Karpas-422 (cell line): ENCODE measurements around the gene RBBP5. TPM values are rescaled to one million over a fixed set of nuclear protein-coding genes. Genes with fewer than 3 reads are reported as not detected.

Experiments
- DNase-seq: peaks from one replicate; pipeline ENCODE4 v3.0.0-alpha.2; 2015
- H2AFZ ChIP-seq: fragments of 200-600 bp; sonication (generic); 2 replicates; pipeline ENCODE4 v1.6.1; 2014; ENCODE audit warnings: antibody characterized with exemption, low read length, mixed read lengths
- H3K27ac ChIP-seq: fragments of 200-600 bp; sonication (generic); 2 replicates; pipeline ENCODE4 v1.5.1; 2014; ENCODE audit warnings: mild to moderate bottlenecking, low read length, moderate library complexity
- H3K27me3 ChIP-seq: fragments of 200-600 bp; sonication (generic); 2 replicates; pipeline ENCODE4 v1.6.1; 2014; ENCODE audit warnings: low read length, mixed read lengths
- H3K36me3 ChIP-seq: fragments of 200-600 bp; sonication (generic); 2 replicates; pipeline ENCODE4 v1.6.1; 2014; ENCODE audit warnings: low read length, mixed read lengths; ENCODE audit not compliant: insufficient read depth
- H3K4me1 ChIP-seq: fragments of 200-600 bp; sonication (generic); 2 replicates; pipeline ENCODE4 v1.6.1; 2014; ENCODE audit warnings: mild to moderate bottlenecking, low read length, mixed read lengths
- H3K4me2 ChIP-seq: fragments of 200-600 bp; sonication (generic); 2 replicates; pipeline ENCODE4 v1.6.1; 2014; ENCODE audit warnings: low read length, low read depth, mild to moderate bottlenecking; ENCODE audit not compliant: poor library complexity, severe bottlenecking
- H3K4me3 ChIP-seq: fragments of 200-600 bp; sonication (generic); 2 replicates; pipeline ENCODE4 v1.5.1; 2014; ENCODE audit warnings: mild to moderate bottlenecking, antibody characterized with exemption, low read length, mixed read lengths
- H3K79me2 ChIP-seq: fragments of 200-600 bp; sonication (generic); 2 replicates; pipeline ENCODE4 v1.6.1; 2014; ENCODE audit warnings: mild to moderate bottlenecking, low read length, mixed read lengths
- H3K9ac ChIP-seq: fragments of 200-600 bp; sonication (generic); 2 replicates; pipeline ENCODE4 v1.6.0; 2014; ENCODE audit warnings: low read length
- H3K9me2 ChIP-seq: fragments of 200-600 bp; sonication (generic), shearing (Covaris generic); replicated peaks from 2 replicates; pipeline ENCODE4 v1.6.0; 2014; ENCODE audit warnings: mild to moderate bottlenecking, low read length, moderate library complexity; ENCODE audit not compliant: insufficient read depth
- H3K9me3 ChIP-seq: fragments of 300-700, 200-600 bp; sonication (generic); 2 replicates; pipeline ENCODE4 v1.6.1; 2014; ENCODE audit warnings: low read length, mixed read lengths
- H4K20me1 ChIP-seq: fragments of 200-600 bp; sonication (generic); 2 replicates; pipeline ENCODE4 v1.6.1; 2014; ENCODE audit warnings: mild to moderate bottlenecking, antibody characterized with exemption, low read length, low read depth; ENCODE audit not compliant: insufficient read depth
- total RNA-seq: library from RNA; depleted of rRNA; stranded (reverse); fragments of >200 nt; shearing (Covaris generic); gene quantifications from 2 replicates; pipeline ENCODE4 v1.2.3, GENCODE V29; 2014; ENCODE audit warnings: low replicate concordance

The RBBP5 gene
- total RNA-seq, 1 experiment from 2014 or later, result 15.8 TPM

DNA sequence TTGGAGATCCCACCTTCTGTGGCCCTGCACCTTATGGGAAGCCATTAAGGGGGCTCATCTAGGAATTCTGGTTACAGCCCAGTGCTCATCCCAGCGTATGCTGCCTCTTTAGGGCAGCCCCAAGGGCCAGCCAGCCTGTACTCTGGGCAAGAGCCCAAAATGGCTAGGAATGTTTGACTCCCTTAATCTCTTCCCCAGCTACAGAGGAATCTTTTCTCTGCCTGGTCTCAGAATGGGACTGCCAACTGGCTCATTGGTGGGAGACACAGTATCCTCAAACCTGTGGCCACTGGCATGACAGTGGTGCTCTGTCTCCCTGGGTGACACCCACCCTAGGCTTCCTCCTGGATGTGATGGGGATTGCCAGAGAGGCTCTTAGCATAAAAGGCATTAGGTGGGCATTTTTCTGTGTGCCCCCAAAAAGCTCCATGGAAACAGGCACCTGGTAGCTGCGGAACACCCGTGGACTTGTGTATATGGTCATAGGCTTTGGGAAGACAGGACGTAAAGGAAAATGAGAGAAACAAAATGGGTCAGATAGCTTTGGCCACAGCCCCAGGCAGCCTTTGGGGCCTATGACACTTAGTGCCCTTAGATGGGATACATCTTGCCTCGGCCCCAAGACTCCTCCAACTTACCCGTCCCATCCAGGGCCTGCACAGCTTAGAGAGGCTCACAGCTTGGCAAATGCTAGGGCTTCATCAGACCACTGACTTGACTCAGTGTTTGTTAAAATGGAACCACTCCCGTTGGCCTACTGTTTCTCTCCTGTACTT is 44.4 kb downstream of the RBBP5 start:
- Histone ChIP-seq H3K4me3 (no peak overlapping the region), H4K20me1 (no peaks in the 10 kb centered on the region), H3K9ac (no peak overlapping the region), H3K9me2 (no peaks in the 10 kb centered on the region), H3K27ac (no peak overlapping the region), H3K36me3 (no peaks in the 10 kb centered on the region), H3K9me3 (no peaks in the 10 kb centered on the region), H3K27me3 (no peaks in the 10 kb centered on the region), H3K4me1 (no peaks in the 10 kb centered on the region), H3K4me2 (no peak overlapping the region), H3K79me2 (no peaks in the 10 kb centered on the region), H2AFZ (no peak overlapping the region)
- no peak for DNase-seq

DNA sequence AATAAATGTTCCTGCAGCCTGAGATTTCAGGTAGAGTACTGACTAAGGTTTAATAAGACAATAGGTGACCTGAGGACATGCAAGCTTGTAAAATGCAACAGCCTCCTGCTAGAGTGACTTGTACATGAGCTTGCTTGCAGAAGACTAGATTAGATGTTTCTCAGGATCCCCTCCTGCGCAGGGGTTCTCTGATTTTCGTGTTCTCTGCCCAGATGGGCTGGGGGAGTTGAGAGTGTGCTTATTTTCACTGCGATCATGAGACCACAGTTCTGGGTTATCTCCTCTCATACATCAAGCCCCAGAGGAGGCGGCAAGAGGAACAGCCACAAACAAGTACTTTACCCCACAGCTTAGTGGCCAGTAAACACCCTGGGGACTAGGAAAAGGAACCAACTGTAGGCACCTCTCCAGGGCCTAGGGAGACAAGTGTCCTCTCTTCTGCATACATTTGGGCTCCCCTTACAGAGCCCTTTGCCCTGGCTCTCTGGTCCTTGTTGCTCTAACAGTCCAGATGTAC is 45.5 kb downstream of the RBBP5 start:
- H3K27me3 ChIP-seq, result no peaks in the 10 kb centered on the region
- H3K36me3 ChIP-seq, result no peaks in the 10 kb centered on the region
- H3K4me1 ChIP-seq, result no peaks in the 10 kb centered on the region
- no peak overlapping the region for H3K4me3 ChIP-seq
- H3K9ac ChIP-seq, result no peak overlapping the region
- no peaks in the 10 kb centered on the region for H3K79me2 ChIP-seq
- no peaks in the 10 kb centered on the region for H3K9me2 ChIP-seq
- no peak overlapping the region for H3K27ac ChIP-seq
- no peaks in the 10 kb centered on the region for H4K20me1 ChIP-seq
- no peak for DNase-seq
- H3K9me3 ChIP-seq, result no peaks in the 10 kb centered on the region
- no peak overlapping the region for H3K4me2 ChIP-seq
- H2AFZ ChIP-seq, result no peak overlapping the region

DNA sequence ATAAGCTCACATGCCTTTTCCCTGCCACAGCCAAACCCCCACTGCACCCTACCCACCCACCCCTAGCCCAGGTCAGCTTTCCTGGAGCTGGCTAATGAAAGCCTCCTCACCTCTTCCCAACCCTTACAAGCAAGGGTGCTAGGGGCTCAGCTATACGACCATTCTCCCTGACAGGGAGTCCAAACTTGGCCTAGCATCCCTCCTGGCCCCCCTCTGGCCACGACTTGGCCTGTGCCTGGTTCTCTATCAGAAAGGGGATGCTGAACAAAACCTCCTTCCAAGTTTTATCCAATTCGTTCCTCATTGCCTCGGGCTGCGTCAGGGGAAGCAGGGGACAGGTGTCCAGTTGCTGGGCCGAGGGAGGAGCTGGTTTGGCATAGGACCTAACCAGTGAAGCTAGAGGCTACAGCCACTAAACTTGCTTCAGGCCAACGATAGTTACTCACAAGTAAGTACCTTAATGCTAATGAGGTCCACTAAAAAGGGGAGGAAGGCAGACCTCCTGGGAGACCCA is 46.1 kb downstream of the RBBP5 start:
- no peak overlapping the region for H3K27ac ChIP-seq
- no peaks in the 10 kb centered on the region for H3K9me3 ChIP-seq
- no peaks in the 10 kb centered on the region for H3K4me1 ChIP-seq
- H2AFZ ChIP-seq, result no peak overlapping the region
- no peaks in the 10 kb centered on the region for H3K79me2 ChIP-seq
- no peaks in the 10 kb centered on the region for H3K36me3 ChIP-seq
- H3K9me2 ChIP-seq, result no peaks in the 10 kb centered on the region
- DNase-seq, result no peak
- H4K20me1 ChIP-seq, result no peaks in the 10 kb centered on the region
- no peaks in the 10 kb centered on the region for H3K27me3 ChIP-seq
- H3K4me2 ChIP-seq, result no peak overlapping the region
- no peak overlapping the region for H3K4me3 ChIP-seq
- no peak overlapping the region for H3K9ac ChIP-seq

DNA sequence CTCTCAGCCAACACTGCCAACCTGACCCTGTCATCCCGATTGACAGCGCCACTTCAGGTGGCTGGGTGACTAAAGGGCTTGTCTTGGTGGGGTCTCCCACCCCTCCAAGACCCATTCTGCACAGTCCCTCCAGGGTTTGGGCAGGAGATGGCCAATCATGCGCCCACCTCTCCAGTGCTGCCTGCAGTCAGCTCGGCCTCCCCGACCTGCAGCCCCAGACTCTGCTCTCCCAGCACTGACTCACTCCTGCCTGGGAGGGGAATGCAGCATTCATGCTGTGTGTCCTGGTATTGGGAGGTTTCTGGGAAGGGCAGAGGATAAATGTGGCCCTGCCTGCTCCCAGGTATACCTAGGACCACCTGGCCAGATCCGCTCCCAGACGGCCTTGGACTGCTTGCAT is 47.3 kb downstream of the RBBP5 start:
- Histone ChIP-seq H3K4me2 (no peak overlapping the region), H2AFZ (no peak overlapping the region), H3K4me1 (no peaks in the 10 kb centered on the region), H3K79me2 (no peaks in the 10 kb centered on the region), H3K4me3 (no peak overlapping the region), H3K36me3 (no peaks in the 10 kb centered on the region), H3K27ac (no peak overlapping the region), H3K9me3 (no peaks in the 10 kb centered on the region), H3K9ac (no peak overlapping the region), H3K9me2 (no peaks in the 10 kb centered on the region), H4K20me1 (no peaks in the 10 kb centered on the region), H3K27me3 (no peaks in the 10 kb centered on the region)
- no peak for DNase-seq

DNA sequence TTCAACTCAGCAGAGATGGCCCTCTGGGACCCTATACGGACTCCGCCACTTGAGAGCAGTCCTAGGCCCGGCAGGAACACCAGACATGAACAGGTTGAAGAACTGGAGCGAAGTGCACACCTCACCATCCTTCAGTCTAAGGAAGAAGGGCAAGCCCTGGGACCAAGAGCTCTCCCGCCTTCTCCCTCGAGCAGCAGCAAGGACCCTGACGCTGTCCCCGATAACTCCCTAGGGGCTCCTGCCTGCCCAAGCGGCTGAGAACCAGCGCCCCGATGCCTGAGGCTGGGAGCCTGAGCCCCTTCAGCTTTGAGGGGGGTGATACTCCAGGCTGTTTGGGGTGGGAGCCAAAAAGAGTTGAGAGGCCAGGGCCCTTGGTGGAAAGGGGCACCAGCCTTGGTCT is 47.7 kb downstream of the RBBP5 start:
- Histone ChIP-seq H4K20me1 (no peaks in the 10 kb centered on the region), H3K27ac (no peak overlapping the region), H2AFZ (no peak overlapping the region), H3K4me1 (no peaks in the 10 kb centered on the region), H3K36me3 (no peaks in the 10 kb centered on the region), H3K9me3 (no peaks in the 10 kb centered on the region), H3K4me3 (no peak overlapping the region), H3K79me2 (no peaks in the 10 kb centered on the region), H3K27me3 (no peaks in the 10 kb centered on the region), H3K4me2 (no peak overlapping the region), H3K9me2 (no peaks in the 10 kb centered on the region), H3K9ac (no peak overlapping the region)
- no peak for DNase-seq

DNA sequence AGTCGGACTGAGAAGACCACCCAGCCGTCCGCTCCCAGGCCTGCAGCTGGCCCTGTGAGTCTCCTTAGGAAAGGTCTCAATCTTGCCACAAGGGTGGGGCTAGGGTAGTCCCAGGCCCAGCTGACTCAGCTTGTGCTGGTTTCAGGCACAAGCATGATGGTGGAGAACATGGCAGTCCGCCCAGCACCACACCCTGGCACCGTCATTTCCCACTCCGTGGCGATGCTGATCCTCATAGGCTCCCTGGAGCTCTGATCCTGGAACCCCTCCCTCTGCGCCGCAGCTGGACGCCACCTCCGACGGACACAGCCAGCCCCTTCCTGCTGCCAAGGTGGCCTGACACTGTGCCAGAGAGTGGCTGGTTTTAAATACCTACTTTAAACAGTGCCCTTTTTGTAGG is 48.3 kb downstream of the RBBP5 start:
- no peaks in the 10 kb centered on the region for H3K4me1 ChIP-seq
- no peaks in the 10 kb centered on the region for H3K36me3 ChIP-seq
- no peaks in the 10 kb centered on the region for H3K9me2 ChIP-seq
- H3K9ac ChIP-seq, result no peak overlapping the region
- no peaks in the 10 kb centered on the region for H3K9me3 ChIP-seq
- no peak overlapping the region for H3K4me2 ChIP-seq
- H3K4me3 ChIP-seq, result no peak overlapping the region
- no peak overlapping the region for H2AFZ ChIP-seq
- no peak for DNase-seq
- H4K20me1 ChIP-seq, result no peaks in the 10 kb centered on the region
- H3K79me2 ChIP-seq, result no peaks in the 10 kb centered on the region
- H3K27ac ChIP-seq, result no peak overlapping the region
- no peaks in the 10 kb centered on the region for H3K27me3 ChIP-seq

DNA sequence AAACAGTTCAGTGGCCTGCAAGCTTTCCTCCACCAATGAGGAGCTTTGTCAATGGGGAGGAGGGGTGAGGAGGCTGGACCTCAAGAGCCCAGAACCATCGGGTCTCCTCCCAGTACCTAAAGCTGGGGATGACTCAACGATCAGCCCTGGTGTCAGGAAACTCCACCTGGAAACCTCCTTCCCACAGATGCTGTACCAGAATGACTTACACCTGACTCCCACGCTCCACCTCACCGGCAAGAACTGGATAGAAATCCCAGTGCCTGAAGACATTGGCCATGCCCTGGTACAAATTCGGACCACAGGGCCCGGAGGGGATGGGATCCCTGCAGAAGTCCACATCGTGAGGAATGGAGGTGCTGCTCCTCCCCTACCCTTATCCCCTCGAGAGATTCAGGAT is 48.9 kb downstream of the RBBP5 start:
- no peaks in the 10 kb centered on the region for H4K20me1 ChIP-seq

DNA sequence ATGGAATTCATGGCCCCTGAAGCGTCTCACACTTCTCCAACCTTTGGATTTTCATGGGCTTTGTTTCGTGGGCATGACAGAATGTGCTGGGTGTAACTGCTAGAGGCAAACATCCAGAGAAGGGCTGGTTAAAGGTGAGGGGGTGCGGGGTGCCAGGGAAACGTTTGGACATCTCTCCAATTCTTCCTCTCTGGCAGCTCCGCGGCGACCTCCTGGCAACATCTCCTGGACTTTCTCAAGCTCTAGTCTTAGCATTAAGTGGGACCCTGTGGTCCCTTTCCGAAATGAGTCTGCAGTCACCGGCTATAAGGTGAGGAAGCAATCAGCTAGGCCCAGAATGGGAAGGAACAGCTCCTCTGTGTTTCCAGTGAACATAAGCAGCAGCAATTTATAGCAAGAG is 49.5 kb downstream of the RBBP5 start:
- no peak overlapping the region for H3K9ac ChIP-seq
- DNase-seq, result no peak
- H4K20me1 ChIP-seq, result no peaks in the 10 kb centered on the region
- no peak overlapping the region for H3K27ac ChIP-seq
- H3K79me2 ChIP-seq, result no peaks in the 10 kb centered on the region
- no peaks in the 10 kb centered on the region for H3K9me3 ChIP-seq
- no peak overlapping the region for H3K4me3 ChIP-seq
- no peaks in the 10 kb centered on the region for H3K4me1 ChIP-seq
- H2AFZ ChIP-seq, result no peak overlapping the region
- H3K27me3 ChIP-seq, result no peaks in the 10 kb centered on the region
- no peaks in the 10 kb centered on the region for H3K9me2 ChIP-seq
- H3K4me2 ChIP-seq, result no peak overlapping the region
- no peaks in the 10 kb centered on the region for H3K36me3 ChIP-seq

More for the DNA sequence above, 48.9 kb downstream of the RBBP5 start:
- H3K4me2 ChIP-seq, result no peak overlapping the region
- no peaks in the 10 kb centered on the region for H3K79me2 ChIP-seq
- no peak overlapping the region for H3K27ac ChIP-seq
- H3K9me3 ChIP-seq, result no peaks in the 10 kb centered on the region
- H3K36me3 ChIP-seq, result no peaks in the 10 kb centered on the region
- H3K4me1 ChIP-seq, result no peaks in the 10 kb centered on the region
- H2AFZ ChIP-seq, result no peak overlapping the region
- H3K4me3 ChIP-seq, result no peak overlapping the region
- H3K9ac ChIP-seq, result no peak overlapping the region
- no peaks in the 10 kb centered on the region for H3K27me3 ChIP-seq
- H3K9me2 ChIP-seq, result no peaks in the 10 kb centered on the region
- DNase-seq, result no peak
